Activated CD4-positive, alpha-beta T cell treated with anti-CD3 and anti-CD28 coated beads, Interleukin-2, amount 50 U/mL, for 16 hours (primary cell): Measurements from ENCODE around the gene UMODL1.

ENCODE experiments used
- DNase-seq: peaks from one replicate; pipeline ENCODE4 v3.0.0-alpha.2; 2020

UMODL1 gene, protein sequence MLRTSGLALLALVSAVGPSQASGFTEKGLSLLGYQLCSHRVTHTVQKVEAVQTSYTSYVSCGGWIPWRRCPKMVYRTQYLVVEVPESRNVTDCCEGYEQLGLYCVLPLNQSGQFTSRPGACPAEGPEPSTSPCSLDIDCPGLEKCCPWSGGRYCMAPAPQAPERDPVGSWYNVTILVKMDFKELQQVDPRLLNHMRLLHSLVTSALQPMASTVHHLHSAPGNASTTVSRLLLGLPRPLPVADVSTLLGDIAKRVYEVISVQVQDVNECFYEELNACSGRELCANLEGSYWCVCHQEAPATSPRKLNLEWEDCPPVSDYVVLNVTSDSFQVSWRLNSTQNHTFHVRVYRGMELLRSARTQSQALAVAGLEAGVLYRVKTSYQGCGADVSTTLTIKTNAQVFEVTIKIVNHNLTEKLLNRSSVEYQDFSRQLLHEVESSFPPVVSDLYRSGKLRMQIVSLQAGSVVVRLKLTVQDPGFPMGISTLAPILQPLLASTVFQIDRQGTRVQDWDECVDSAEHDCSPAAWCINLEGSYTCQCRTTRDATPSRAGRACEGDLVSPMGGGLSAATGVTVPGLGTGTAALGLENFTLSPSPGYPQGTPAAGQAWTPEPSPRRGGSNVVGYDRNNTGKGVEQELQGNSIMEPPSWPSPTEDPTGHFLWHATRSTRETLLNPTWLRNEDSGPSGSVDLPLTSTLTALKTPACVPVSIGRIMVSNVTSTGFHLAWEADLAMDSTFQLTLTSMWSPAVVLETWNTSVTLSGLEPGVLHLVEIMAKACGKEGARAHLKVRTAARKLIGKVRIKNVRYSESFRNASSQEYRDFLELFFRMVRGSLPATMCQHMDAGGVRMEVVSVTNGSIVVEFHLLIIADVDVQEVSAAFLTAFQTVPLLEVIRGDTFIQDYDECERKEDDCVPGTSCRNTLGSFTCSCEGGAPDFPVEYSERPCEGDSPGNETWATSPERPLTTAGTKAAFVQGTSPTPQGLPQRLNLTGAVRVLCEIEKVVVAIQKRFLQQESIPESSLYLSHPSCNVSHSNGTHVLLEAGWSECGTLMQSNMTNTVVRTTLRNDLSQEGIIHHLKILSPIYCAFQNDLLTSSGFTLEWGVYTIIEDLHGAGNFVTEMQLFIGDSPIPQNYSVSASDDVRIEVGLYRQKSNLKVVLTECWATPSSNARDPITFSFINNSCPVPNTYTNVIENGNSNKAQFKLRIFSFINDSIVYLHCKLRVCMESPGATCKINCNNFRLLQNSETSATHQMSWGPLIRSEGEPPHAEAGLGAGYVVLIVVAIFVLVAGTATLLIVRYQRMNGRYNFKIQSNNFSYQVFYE

DNA sequence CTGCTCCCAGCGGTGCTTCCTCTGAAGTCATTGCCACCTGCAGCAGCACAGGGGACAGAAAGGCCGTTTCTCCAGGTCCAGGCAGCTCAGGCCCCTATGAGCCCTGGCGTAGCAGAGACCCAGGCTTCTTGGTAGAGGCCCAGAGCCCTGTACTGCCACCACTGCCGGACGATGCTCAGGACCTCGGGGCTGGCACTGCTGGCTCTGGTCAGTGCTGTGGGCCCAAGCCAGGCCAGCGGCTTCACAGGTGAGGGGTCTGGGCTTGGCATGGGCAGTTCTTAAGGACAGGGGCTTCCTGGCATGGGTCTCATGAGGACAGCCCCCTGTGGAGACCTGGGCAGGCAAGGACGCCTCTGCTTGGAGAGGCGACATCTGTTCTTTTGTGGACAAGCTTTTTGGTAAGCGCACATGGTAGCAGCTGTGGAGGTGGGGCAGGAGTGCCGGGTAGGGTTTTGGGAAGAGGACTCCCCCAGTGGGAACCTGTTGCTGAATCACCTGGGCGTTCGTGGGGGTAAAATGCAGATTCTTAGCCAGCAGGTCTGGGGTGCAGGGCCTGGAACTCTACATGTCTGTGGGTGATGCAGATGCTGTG is at the start of gene UMODL1:
TSS of gene UMODL1 (plus strand) at position 172 of the 592 bp plus-strand sequence. CDS start at position 172, 0 bp downstream.
- DNase-seq: no peak

DNA sequence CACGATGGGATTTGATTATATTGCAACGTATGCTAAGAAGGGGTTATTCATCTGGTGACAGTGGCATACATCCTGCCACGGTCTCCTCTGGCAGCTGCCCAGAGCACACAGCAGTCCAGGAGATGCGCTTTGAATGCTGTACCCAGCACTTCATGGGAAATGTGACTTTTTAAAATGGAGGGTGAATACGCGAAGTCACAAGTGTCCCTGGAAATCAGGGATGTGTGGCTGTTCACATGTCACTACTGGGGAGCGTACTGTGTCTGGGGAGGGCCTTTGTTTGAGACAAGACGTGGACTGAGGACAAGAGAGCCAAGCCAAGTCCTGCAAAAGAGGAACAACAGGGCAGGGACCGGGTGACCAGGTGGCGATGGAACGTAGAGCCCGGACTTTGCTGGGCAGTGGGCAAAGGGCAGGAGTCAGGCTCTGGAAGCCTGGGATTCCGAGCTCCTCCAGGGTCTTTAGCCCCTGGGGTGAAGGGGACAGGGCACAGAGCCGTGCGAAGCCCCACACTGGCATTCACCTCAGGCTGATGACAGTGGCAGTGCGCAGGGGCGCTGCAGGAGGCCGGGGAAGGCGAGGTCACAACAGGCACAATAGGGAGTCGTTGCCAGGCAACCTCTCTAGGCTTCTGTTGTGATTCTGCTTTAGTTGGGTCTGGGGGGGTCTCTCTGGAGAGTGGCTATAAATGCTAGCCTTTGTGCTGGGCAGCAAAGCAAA is 49.6 kb upstream of the UMODL1 start:
- no peak for DNase-seq

DNA sequence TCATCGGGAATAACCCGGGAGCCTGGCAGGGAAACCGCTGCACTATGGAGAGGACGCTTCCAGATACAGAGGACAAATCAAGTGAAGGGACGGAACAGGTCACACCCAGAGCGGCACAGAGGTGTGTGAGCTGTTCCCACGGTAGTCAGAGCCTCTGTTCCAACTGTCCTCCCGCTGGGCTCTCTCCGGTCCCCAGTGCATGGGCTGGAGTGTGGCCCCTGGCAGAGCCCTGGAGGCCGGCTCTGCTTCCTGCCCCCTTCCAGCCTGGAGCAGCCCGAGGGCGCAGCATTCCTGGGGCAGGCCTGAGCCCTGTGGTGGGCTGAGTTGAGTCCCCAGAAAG is 49.1 kb upstream of the UMODL1 start:
- no peak for DNase-seq

DNA sequence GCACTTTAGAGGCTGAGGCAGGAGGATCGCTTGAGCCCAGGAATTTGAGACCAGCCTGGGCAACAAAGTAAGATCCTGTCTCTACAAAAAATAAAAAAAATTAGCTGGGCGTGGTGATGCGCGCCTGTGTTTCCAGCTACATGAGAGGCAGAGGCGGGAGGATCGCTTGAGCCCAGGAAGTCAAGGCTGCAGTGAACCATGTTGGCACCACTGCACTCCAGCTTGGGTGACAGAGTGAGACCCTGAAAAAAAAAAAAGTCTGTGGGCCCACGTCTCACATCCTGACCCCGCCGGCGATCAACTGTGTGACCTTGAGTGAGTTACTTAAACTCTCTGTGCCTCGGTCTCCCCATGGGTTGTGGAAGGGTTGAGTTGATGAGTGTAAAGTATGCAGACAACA is 48.2 kb upstream of the UMODL1 start:
- DNase-seq: no peak

DNA sequence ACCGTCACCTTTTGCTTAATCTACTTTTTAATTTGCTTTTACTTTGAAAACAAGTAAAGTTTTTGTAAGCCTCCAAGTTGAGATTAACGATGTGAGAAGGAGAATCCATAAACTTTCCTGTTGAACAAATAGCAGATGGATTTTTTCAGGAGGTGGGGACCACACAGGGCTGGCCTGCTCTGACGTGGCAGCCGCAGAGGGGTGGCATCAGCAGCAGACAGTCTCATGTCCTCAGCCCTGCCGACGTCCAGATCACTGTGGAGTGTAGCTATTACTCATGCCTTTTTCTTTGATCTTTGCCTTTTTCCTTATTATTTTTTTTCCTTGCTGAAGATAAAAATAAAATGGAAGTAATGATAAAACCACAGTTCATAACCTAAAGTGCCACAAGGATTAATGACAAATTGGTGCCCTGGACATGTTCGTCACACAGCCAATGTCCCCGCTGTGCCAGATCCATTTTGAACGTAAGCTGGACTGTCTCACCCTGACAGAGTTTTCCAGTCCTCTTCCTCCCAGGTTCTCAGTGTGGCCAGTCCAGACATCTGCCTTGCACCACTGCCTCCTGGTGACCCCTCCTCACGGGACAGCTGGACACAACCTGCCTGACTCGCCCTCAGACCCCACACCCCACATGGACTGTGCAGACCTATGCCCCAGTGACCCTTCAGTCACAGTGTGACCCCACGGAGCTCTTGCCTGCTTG is 45.6 kb upstream of the UMODL1 start:
- DNase-seq: no peak

DNA sequence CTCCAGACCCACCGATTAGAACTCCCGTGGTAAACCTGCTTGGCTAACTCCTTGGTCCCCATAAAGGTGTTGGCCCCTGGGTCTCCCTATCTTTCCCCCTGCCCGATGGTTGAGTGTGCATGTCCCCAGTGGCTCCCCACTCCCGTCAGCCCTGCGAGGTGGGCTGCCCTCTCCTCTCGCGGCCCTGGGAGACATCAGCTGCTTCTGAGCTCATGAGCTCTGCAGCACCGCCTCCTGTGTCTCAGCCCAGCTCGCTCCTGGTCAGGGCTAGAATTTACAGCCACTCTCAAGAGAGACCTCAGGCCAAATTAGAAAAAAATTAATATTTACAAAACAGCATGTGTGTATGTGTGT is 45.1 kb upstream of the UMODL1 start:
- DNase-seq: no peak

DNA sequence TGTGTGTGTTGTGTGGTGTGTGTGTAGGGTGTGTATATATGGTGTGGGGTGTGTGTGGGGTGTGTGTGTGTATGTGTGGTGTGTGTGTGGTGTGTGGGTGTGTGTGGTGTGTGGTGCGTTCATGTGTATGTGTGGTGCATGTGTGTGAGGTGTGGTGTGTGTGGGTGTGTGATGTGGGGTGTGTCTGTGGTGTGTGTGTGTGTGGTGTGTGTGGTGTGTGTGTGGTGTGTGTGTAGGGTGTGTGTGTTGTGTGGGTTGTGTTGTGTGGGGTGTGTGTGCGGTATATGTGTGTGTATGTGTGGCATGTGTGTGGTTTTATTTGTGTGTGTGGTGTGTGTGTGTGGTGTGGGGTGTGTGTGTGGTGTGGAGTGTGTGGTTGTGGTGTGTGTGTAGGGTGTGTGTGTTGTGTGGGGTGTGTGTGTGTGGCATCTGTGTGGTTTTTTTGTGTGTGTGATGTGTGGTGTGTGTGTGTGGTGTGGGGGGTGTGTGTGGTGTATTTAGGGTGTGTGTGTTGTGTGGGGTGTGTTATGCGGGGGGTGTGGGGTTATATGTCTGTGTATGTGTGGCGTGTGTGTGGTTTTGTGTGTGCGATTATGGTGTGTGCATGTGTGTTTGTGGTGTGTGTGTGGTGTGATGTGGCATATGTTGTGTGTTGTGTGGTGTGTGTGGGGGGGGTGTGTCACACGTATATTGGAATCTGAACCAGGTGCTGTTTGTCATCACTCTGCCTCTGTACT is 43.9 kb upstream of the UMODL1 start:
- DNase-seq: no peak

DNA sequence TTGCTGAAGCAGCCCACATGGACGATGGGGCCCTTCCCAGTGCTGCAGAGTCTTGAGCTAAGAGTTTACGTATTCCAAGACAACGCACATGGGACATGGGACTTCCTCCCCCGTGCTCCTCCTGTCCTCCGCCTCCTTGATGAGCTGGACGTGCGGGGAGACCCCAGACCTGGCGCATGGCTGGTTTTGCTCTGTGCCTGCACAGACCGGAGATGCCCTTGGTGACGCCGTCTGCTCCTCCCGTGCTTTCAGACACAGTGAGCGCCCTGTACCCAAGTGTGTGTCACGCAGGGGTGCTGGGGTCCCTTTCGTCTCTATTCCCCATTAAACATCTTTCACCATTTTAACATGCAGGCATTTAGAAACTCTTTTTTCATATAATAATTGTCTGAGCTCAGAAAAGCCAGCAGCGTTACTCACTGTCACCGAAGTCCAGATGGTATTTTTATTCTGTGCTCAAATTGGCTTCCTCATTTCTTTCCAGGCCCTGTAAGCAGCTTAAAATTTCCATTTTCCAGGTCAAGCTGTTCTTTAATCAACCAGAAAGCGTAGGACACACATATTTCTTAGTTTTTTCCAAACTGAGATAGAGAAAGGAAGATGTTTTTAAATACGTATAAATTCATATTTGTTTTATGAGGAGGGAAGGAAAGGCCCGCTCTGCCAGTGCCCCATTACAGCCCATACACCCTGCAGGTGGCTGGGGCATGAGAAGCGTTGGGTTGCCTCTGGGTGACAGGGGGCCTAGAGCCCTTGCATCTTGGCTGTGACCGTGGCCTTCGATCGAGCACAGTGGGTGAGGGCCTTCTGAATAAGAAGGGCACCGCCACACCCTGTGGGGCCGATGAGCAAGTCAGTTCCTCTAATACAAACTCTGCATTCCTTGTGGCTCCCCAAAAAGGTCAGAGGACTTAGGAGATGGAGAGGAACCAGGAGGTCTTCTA is 43.0 kb upstream of the UMODL1 start:
- no peak for DNase-seq

DNA sequence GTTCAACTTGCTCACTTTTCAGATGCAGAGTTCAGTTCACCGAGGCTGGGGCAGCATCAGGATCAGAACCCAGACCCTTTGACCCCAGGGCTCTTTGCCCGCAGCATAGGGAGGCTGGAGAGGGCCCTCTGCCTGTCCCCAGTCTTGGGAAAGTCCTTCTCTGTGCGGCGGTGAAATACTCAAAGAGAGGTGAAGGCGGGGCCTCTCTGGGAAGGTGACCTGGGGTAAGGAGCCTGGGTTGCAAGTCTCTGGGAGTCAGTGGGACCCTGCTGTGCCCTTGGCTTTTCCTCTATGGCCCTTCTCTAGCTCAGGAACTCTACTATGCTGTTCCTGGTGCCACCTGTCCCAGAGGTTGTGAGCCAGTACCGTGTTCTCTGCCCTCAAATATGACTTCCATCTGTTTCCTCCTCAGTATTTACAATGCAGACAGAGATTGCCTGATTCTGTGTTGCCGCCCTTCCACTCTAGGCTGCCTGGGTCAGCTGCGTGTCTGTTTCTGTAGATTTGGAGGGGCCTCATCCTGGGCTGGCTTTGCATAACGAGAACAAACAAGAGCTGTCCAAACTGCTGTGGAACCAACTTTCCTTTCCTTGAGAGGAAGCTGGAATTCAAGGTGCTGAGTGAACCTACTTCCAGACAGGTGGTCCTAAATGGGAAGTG is 42.2 kb upstream of the UMODL1 start:
- no peak for DNase-seq

DNA sequence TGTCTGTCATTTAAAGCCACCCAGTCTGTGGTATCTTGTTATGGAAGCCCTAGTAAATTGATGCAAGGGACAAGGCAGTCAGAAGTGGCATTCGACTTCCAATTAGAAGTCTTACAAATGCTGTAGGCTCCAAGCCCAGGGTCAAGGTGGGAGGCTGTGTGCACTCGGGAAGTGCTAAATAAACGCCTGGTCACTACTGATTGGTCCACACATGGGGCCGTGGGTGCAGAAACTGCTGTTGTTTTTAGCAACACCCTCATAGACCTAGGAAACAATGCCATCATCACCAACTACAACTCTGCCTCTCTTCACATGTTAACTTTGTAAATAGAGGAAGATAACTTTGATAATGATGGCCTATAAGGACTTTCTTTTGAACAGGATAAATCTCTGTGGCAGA is 40.8 kb upstream of the UMODL1 start:
- no peak for DNase-seq

DNA sequence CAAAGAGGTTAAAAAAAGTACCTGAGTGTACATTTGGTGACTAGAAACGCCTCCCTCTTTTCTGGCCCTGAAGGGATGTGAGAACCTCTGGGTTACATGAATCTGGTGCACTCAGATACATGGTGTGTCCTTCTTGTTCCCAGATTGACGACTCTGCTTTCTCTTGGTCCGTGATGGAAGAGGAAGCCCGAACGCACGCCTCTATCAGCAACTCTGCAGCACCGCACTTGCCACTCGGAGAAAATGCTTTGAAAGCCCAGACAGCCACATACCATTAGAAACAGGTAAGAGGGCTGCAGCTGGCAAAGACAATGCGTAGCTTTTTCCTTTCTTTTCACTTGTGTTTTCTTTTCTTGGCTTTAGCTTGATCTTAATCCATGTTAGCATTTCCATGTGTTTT is 39.9 kb upstream of the UMODL1 start:
- DNase-seq: no peak

DNA sequence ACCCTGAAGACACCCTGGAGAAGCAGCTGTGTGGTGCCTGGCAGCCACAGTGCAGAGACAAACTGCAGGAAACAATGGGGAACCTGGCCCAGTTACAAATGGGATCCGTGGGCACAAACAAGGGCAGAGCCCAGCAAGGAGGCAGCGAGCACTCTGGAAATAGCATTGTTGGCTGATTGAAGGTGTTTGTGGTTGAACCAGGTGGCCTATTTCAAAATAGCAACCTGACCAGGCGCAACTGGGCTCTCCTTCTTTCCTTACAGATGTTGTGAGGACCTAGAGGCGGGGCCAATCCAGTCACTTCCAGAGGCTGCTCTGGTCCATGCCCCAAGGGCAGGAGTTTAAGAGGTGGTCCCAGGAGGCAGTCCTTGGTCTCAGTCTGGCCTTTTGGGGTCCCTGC is 39.3 kb upstream of the UMODL1 start:
- DNase-seq: no peak

DNA sequence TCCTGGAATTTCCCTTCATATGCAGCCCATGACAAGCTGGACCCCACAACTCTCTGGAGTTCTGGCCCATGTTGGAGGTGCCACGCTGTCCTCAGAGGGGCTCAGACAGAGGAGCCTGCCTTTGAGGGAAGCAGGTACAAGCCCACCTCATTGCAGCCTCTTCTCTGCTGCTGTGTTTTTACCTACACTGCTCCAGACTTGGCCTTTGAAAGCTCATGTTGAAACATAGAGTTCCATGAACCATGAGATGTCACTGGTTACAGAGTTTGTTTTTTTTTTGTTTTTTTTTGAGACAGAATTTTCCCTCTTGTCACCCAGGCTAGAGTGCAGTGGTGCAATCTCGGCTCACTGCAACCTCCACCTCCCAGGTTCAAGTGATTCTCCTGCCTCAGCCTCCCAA is 38.9 kb upstream of the UMODL1 start:
- no peak for DNase-seq

DNA sequence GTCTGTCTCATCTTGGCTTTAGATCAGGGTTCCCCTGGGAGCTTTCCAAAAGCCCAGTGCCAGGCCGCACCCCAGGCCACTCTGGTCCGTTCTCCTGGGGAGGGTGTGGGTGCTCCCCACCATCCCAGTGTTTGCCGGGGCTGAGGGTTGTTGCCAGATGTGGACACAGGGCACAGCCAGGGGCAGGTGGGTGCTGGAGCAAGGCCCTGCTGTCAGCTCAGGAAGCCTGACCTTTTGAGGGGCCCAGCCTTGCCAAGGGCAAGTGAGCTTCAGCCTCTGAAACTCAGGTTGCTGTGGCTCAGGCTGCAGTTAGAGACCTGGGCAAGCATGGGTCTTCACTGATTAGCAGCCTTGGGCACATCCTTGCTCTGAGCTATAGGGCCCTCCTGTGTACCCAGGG is 38.1 kb upstream of the UMODL1 start:
- DNase-seq: no peak

DNA sequence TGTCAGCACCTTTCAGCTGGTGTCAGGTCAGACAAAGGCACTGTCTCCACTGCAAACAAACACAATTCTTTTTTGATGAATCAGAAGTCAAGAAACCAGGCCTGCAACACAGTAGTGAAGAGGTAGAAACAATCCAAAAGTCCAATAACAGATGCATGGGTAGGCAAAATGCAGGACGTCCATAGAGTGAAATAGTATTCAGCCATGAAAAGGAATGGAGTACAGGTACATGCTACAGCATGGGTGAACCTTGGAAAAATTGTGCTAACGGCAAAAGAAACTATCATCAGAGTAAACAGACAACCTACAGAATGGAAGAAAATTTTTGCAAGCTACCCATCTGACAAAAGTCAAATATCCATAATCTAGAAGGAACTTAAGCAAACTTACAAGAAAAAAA is 34.8 kb upstream of the UMODL1 start:
- no peak for DNase-seq

DNA sequence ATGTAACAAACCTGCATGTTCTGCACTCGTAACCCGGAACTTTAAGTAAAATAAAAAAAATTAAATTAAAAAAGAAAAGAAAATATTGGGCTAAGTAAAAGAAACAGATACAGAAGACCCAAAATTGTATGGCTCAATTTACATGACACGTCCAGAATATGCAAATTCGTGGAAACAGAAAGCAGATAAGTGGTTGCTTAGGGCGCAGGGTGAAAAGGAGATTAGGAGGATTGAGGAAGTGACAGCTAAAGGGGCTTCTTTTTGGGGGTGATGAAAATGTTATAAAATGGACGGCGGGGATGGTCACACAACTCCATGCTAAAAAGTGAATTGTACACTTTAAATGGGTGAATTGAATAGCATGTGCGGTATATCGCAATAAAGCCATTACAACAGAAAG is 33.6 kb upstream of the UMODL1 start:
- DNase-seq: no peak

DNA sequence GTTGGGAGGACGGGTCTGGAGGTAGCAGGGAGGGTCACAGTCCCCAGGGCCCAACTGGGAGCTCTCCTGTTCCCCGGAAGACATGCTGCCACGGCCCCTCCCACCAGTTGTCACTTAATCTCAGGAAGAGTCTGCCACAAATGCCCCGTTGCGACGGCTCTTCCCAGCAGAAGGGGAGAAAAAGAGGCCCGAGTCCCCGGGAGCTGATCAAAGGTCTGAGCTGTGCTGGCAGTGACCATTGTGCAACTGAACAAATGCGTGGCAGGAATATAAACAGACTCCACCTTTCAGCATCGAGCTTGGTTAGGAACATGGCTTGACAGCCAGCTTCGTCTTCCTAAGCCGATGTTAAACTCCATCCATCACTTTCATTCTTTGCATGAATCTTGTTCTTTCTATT is 33.2 kb upstream of the UMODL1 start:
- DNase-seq: no peak

DNA sequence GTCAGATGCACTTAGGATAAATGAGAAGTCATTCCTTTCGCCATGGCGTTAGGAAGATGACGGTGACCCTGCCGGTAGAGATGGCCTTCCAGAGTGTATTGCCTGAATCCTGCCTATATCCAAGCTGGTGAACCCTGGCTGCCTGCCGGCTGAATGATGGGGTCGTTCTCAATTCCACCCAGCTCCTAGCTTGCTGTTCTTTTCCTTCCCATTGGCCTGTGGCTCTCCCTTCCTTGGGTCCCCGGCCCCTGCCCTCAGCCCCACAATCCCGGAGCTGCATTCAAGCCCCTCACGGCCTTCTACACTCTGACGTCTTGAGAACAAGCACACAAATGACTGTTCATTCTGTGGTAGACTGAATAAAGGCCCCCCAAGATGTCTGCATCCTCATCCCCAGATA is 32.7 kb upstream of the UMODL1 start:
- no peak for DNase-seq

DNA sequence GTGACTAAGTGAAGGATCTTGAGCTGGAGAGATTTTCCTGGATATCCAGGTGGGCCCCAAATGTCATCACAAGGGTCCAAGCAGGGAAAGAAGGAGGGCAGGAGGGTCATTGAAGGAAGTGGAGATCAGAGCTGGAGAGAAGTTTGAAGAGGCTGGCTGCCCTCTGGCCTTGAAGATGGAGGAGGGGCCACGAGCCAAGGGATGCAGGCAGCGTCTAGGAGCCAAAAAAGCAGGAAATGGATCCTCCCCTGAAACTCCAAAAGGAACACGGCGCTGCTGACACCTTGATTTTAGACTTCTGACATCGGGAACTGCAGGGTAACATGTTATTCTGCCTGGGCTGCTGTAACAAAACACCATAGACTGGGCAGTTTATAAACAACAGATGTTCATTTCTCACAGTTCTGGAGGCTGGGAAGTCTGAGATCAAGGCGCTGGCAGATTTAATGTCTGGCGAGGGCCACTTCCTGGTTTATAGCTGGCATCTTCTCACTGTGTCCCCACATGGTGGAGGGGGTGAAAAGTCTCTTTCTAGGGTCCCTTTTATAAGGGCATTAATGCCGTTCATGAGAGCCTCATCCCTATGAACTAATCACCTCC is 32.2 kb upstream of the UMODL1 start:
- DNase-seq: no peak
